ENCODE results near the gene PLRG1.

DNA sequence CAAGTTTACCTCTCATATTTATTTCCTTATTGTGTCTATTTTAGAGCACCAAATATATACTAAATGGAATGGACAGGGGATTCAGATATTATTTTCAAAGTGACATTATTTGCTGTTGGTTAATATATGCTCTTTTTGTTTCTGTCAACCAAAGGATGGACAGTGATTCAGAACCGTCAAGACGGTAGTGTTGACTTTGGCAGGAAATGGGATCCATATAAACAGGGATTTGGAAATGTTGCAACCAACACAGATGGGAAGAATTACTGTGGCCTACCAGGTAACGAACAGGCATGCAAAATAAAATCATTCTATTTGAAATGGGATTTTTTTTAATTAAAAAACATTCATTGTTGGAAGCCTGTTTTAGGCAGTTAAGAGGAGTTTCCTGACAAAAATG is 18.8 kb upstream of the PLRG1 start:
- TF ChIP-seq, protein P1, sequence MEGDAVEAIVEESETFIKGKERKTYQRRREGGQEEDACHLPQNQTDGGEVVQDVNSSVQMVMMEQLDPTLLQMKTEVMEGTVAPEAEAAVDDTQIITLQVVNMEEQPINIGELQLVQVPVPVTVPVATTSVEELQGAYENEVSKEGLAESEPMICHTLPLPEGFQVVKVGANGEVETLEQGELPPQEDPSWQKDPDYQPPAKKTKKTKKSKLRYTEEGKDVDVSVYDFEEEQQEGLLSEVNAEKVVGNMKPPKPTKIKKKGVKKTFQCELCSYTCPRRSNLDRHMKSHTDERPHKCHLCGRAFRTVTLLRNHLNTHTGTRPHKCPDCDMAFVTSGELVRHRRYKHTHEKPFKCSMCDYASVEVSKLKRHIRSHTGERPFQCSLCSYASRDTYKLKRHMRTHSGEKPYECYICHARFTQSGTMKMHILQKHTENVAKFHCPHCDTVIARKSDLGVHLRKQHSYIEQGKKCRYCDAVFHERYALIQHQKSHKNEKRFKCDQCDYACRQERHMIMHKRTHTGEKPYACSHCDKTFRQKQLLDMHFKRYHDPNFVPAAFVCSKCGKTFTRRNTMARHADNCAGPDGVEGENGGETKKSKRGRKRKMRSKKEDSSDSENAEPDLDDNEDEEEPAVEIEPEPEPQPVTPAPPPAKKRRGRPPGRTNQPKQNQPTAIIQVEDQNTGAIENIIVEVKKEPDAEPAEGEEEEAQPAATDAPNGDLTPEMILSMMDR (tag by site-specific recombination; IDR thresholded peaks at IDR 0.05): no peak
- TF ChIP-seq YY1 (tag by site-specific recombination; IDR thresholded peaks at IDR 0.05) (no peak), ZNF138 (tag by site-specific recombination; IDR thresholded peaks at IDR 0.05; ENCODE audit: borderline replicate concordance) (no peak)
